Central memory CD8-positive, alpha-beta T cell (primary cell): ENCODE data around the gene ADAM33.

Experiments used
- ATAC-seq: fragments of 150-1000 bp; cut with Tn5 transposase; replicated peaks from 2 replicates; pipeline ENCODE4 v1.10.0; 2022; ENCODE audit warnings: mild to moderate bottlenecking, moderate FRiP score, moderate number of reproducible peaks; ENCODE audit not compliant: poor library complexity, severe bottlenecking; ENCODE audit errors: extremely low read depth
- DNase-seq, 2 donors: peaks; one replicate each; pipeline ENCODE4 v3.0.0; 2021; ENCODE audit warnings: low spot score in 2 of 2
- H3K27ac Mint-ChIP-seq: one replicate; pipeline ENCODE4 v1.8.0; 2022; ENCODE audit warnings: low read depth, mild to moderate bottlenecking, moderate library complexity, mixed read lengths
- H3K27me3 Mint-ChIP-seq: one replicate; pipeline ENCODE4 v1.8.0; 2022; ENCODE audit warnings: mixed read lengths
- H3K36me3 Mint-ChIP-seq: one replicate; pipeline ENCODE4 v1.8.0; 2022; ENCODE audit warnings: mild to moderate bottlenecking, moderate library complexity, mixed read lengths; ENCODE audit not compliant: insufficient read depth
- H3K4me1 Mint-ChIP-seq: one replicate; pipeline ENCODE4 v1.8.0; 2022; ENCODE audit warnings: mixed read lengths
- H3K4me3 Mint-ChIP-seq: one replicate; pipeline ENCODE4 v1.8.0; 2022; ENCODE audit warnings: mild to moderate bottlenecking, moderate library complexity, mixed read lengths
- H3K9me3 Mint-ChIP-seq: one replicate; pipeline ENCODE4 v1.8.0; 2022; ENCODE audit warnings: mixed read lengths

The ADAM33 gene

GRCh38 chr20:3704087-3704486 lies 22.3 kb upstream of the ADAM33 start:
- Mint-ChIP-seq H3K27me3 (peaks cover 28% of the 10 kb centered on the region), H3K4me1 (peaks cover 2% of the 10 kb centered on the region), H3K27ac (no peak overlapping the region), H3K9me3 (no peaks in the 10 kb centered on the region), H3K36me3 (no peaks in the 10 kb centered on the region), H3K4me3 (no peak overlapping the region)
- no peak for DNase-seq
- ATAC-seq = no peak

- H3K4me3 Mint-ChIP-seq = no peak overlapping the region
- no peaks in the 10 kb centered on the region for H3K9me3 Mint-ChIP-seq
- H3K36me3 Mint-ChIP-seq = no peaks in the 10 kb centered on the region
- H3K27me3 Mint-ChIP-seq = peaks cover 28% of the 10 kb centered on the region
- no peak overlapping the region for H3K27ac Mint-ChIP-seq
- ATAC-seq = no peak
- no peak for DNase-seq
- no peaks in the 10 kb centered on the region for H3K4me1 Mint-ChIP-seq
Measured at GRCh38 chr20:3702611-3703391, 21.0 kb upstream of the ADAM33 start.

- DNase-seq = no peak
- H3K27me3 Mint-ChIP-seq = peaks cover 28% of the 10 kb centered on the region
- H3K36me3 Mint-ChIP-seq = no peaks in the 10 kb centered on the region
- no peak overlapping the region for H3K27ac Mint-ChIP-seq
- no peak for ATAC-seq
- H3K4me3 Mint-ChIP-seq = no peak overlapping the region
- no peaks in the 10 kb centered on the region for H3K9me3 Mint-ChIP-seq
- no peaks in the 10 kb centered on the region for H3K4me1 Mint-ChIP-seq
Measured at GRCh38 chr20:3701061-3701998, 19.5 kb upstream of the ADAM33 start.

GRCh38 chr20:3699037-3699436 lies 17.2 kb upstream of the ADAM33 start:
- DNase-seq (no peak), ATAC-seq (no peak)
- Mint-ChIP-seq H3K36me3 (no peaks in the 10 kb centered on the region), H3K27me3 (peaks cover 15% of the 10 kb centered on the region), H3K9me3 (no peaks in the 10 kb centered on the region), H3K4me1 (no peaks in the 10 kb centered on the region), H3K4me3 (no peak overlapping the region), H3K27ac (no peak overlapping the region)

GRCh38 chr20:3698591-3699001 lies 16.8 kb upstream of the ADAM33 start:
- Mint-ChIP-seq H3K36me3 (no peaks in the 10 kb centered on the region), H3K27me3 (peaks cover 10% of the 10 kb centered on the region), H3K4me1 (no peaks in the 10 kb centered on the region), H3K9me3 (no peaks in the 10 kb centered on the region), H3K4me3 (no peak overlapping the region), H3K27ac (no peak overlapping the region)
- ATAC-seq (no peak), DNase-seq (no peak)

GRCh38 chr20:3697588-3698305 lies 15.9 kb upstream of the ADAM33 start:
- Mint-ChIP-seq H3K9me3 (no peaks in the 10 kb centered on the region), H3K4me3 (no peak overlapping the region), H3K27me3 (peaks cover 2% of the 10 kb centered on the region), H3K4me1 (no peaks in the 10 kb centered on the region), H3K27ac (no peak overlapping the region), H3K36me3 (no peaks in the 10 kb centered on the region)
- ATAC-seq = no peak
- DNase-seq = no peak

GRCh38 chr20:3696745-3697587 lies 15.2 kb upstream of the ADAM33 start:
- no peaks in the 10 kb centered on the region for H3K36me3 Mint-ChIP-seq
- H3K4me1 Mint-ChIP-seq = no peaks in the 10 kb centered on the region
- no peak for DNase-seq
- no peaks in the 10 kb centered on the region for H3K9me3 Mint-ChIP-seq
- no peak overlapping the region for H3K4me3 Mint-ChIP-seq
- H3K27me3 Mint-ChIP-seq = no peaks in the 10 kb centered on the region
- H3K27ac Mint-ChIP-seq = no peak overlapping the region
- no peak for ATAC-seq

- Mint-ChIP-seq H3K4me3 (no peak overlapping the region), H3K27me3 (no peaks in the 10 kb centered on the region), H3K36me3 (no peaks in the 10 kb centered on the region), H3K4me1 (no peaks in the 10 kb centered on the region), H3K9me3 (no peaks in the 10 kb centered on the region), H3K27ac (no peak overlapping the region)
- ATAC-seq (no peak), DNase-seq (no peak)
Measured at GRCh38 chr20:3696200-3696599, 14.4 kb upstream of the ADAM33 start.

- no peak for ATAC-seq
- Mint-ChIP-seq H3K4me1 (no peaks in the 10 kb centered on the region), H3K27me3 (no peaks in the 10 kb centered on the region), H3K36me3 (no peaks in the 10 kb centered on the region), H3K4me3 (no peak overlapping the region), H3K9me3 (no peaks in the 10 kb centered on the region), H3K27ac (no peak overlapping the region)
- no peak for DNase-seq
Measured at GRCh38 chr20:3694864-3695263, 13.1 kb upstream of the ADAM33 start.

GRCh38 chr20:3693376-3693775 lies 11.6 kb upstream of the ADAM33 start:
- Mint-ChIP-seq H3K4me3 (no peak overlapping the region), H3K27ac (no peak overlapping the region), H3K27me3 (no peaks in the 10 kb centered on the region), H3K4me1 (no peaks in the 10 kb centered on the region), H3K9me3 (no peaks in the 10 kb centered on the region), H3K36me3 (no peaks in the 10 kb centered on the region)
- DNase-seq (no peak), ATAC-seq (no peak)

GRCh38 chr20:3692706-3693294 lies 11.0 kb upstream of the ADAM33 start:
- Mint-ChIP-seq H3K4me3 (no peak overlapping the region), H3K27me3 (peaks cover 4% of the 10 kb centered on the region), H3K9me3 (no peaks in the 10 kb centered on the region), H3K27ac (no peak overlapping the region), H3K4me1 (no peaks in the 10 kb centered on the region), H3K36me3 (no peaks in the 10 kb centered on the region)
- DNase-seq (no peak), ATAC-seq (no peak)
